Measurements from ENCODE around the gene KCNAB1. TPM values are rescaled to one million over a fixed set of nuclear protein-coding genes. Genes with fewer than 3 reads are reported as not detected.

The KCNAB1 gene
- total RNA-seq, 2 experiments from 2014 or later: not detected

DNA sequence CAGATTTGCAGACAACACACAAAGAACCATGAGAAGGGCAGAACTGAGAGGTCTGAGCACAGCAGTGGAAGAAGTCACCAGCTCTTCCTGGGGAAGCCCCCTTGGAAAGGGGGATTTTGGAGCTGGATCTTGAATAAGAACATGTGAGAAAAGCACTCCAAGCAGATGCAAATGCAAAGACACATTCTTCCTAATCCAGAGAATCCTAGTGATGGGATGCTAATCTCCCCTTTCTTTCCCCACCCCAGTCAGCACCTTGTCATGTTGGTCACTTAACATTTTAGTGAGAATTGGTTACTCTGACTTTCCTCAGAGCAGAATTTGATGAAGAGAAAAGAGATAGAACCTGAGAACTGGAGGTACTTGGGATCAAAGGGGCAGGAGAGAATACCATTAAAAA, 286.0 kb downstream of the KCNAB1 start:
- Mint-ChIP-seq H3K9me3 (no peaks in the 10 kb centered on the region), H3K27me3 (no peaks in the 10 kb centered on the region), H3K36me3 (no peaks in the 10 kb centered on the region), H3K27ac (no peak overlapping the region), H3K4me1 (no peaks in the 10 kb centered on the region), H3K4me3 (no peak overlapping the region)
- DNase-seq: no peak

DNA sequence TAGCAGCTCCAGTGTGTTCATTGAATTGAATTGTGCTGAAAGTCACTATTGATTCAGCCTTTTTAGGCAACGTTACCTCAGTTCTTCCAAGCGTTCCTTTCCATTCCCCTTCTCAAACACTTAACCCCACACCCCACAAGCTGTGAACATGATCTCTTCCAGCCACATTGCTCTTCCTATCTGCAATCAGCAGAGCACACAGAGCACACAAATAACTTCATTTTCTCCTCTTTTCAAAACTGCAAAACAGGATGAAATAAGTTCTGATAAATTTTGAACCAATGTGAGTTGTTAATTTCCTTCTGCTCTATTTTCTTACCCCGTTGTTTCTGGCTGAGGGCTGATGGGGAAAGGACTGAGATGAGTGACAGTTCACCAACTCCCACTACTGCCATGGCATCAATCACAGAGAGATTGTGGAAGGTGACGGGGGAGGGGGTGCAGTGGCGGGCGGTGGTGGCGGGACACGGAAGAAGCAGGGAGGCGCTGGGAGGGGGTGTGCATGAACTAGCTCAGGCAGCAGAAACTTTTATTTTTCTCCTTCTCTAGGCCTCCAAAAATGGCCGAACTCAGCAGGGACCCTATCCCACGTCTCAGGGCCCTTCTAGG, 287.3 kb downstream of the KCNAB1 start:
- no peaks in the 10 kb centered on the region for H3K4me1 Mint-ChIP-seq
- no peaks in the 10 kb centered on the region for H3K36me3 Mint-ChIP-seq
- no peak overlapping the region for H3K27ac Mint-ChIP-seq
- no peaks in the 10 kb centered on the region for H3K9me3 Mint-ChIP-seq
- DNase-seq: no peak
- H3K4me3 Mint-ChIP-seq: no peak overlapping the region
- H3K27me3 Mint-ChIP-seq: no peaks in the 10 kb centered on the region

DNA sequence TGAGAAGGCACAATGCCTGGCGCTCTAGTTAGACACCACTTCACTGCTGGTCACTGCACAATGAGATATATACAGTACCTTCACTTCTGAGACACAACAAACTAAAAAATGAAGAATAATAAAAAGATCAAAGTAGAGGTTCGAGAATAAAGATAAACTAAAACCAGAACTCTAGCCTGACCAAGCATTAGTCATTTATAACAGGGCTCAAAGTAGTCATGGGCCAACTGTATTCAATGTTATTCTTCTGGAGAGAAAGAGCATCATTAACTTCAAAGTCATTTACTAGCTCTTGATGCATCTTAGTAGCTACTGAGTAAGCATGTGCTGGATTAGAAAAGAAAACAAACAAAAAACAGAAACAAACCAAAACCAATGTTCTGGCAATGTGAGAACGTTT, 289.3 kb downstream of the KCNAB1 start:
- Mint-ChIP-seq H3K36me3 (no peaks in the 10 kb centered on the region), H3K9me3 (no peaks in the 10 kb centered on the region), H3K4me3 (no peak overlapping the region), H3K4me1 (no peaks in the 10 kb centered on the region), H3K27me3 (no peaks in the 10 kb centered on the region), H3K27ac (no peak overlapping the region)
- DNase-seq: no peak

DNA sequence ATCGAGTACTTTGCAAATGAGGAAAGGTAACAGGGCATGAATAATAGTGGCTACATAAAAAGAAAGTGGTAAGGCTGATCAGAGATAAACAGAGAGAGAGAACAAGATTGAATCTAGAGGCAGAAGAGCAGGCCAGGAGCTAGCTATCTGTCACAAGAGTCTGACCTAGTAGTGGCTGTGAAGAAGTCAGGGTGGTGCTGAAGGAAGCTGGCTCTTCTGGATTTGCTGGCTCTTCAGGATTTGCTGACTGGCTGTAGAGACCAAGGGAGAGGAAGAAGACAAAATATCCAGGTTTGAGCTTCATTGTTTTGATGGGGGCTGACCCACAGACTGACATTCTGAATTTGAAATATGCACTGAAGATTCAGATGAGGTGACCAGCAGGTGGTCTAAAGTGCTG, 292.2 kb downstream of the KCNAB1 start:
- Mint-ChIP-seq H3K4me3 (no peak overlapping the region), H3K4me1 (no peaks in the 10 kb centered on the region), H3K9me3 (no peaks in the 10 kb centered on the region), H3K36me3 (no peaks in the 10 kb centered on the region), H3K27me3 (no peaks in the 10 kb centered on the region), H3K27ac (no peak overlapping the region)
- no peak for DNase-seq

DNA sequence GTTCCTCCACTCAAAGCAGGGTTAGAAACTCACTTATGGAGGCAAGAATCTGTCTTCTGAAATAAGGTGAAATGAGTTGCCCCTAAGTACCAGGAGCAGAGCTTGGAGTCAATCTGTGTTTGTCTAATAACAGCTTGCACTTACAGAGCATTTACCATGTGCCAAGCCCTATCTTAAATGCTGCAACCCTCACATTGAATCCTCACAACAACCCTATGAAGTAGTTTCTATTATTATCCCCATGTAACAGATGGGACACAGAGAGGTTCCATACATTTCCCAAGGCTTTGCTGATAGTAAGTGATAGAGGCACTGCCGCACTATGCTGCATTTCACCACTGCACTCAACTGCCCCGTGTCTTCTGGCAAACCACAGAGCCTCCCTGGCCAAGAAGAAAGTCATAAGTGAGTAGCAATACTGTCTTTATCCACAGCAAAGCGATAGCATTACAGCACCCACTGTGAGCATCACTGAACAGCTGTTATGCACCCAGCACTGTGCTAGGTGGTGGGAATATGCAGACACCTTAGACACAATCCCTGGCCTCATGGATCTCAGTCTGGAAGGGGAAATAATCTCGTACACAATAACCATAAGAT, 293.0 kb downstream of the KCNAB1 start:
- Mint-ChIP-seq H3K27me3 (no peaks in the 10 kb centered on the region), H3K4me1 (no peaks in the 10 kb centered on the region), H3K36me3 (no peaks in the 10 kb centered on the region), H3K4me3 (no peak overlapping the region), H3K27ac (no peak overlapping the region), H3K9me3 (no peaks in the 10 kb centered on the region)
- no peak for DNase-seq

DNA sequence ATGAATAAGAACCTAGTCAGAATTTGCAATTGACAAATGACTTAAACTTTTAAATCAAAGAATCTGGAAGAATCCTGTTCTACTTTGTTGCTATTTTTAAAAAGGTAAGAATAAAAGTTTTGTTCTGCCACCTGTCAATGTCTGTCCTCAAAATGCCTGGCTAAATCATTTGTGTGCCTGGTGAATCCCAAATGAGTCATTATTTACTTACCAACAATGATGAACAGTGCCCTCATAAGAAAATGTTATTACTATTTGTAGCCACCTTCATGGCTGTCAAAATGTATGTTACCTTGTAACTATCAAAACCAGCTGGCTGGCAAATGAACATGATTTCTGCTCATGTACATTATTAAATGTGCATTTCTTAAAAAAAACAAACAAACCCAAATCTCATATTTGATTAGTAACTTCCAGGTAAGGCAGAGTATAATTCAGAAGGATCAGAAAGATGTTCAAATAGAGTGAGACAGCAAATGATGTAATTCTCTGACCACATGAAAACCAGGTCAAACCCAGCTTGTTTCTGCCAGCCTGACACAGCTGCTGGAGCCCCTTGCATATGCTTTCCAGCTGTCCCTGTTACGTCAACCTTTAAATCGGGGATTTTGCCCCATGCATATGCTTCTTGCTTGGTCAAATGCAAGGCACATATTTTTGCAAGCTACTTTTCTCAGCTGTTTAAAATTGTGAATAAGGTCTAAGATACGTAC, 296.6 kb downstream of the KCNAB1 start:
- DNase-seq: no peak
- Mint-ChIP-seq H3K4me3 (no peak overlapping the region), H3K9me3 (no peaks in the 10 kb centered on the region), H3K27ac (no peak overlapping the region), H3K4me1 (no peaks in the 10 kb centered on the region), H3K36me3 (no peaks in the 10 kb centered on the region), H3K27me3 (peaks cover 3% of the 10 kb centered on the region)

DNA sequence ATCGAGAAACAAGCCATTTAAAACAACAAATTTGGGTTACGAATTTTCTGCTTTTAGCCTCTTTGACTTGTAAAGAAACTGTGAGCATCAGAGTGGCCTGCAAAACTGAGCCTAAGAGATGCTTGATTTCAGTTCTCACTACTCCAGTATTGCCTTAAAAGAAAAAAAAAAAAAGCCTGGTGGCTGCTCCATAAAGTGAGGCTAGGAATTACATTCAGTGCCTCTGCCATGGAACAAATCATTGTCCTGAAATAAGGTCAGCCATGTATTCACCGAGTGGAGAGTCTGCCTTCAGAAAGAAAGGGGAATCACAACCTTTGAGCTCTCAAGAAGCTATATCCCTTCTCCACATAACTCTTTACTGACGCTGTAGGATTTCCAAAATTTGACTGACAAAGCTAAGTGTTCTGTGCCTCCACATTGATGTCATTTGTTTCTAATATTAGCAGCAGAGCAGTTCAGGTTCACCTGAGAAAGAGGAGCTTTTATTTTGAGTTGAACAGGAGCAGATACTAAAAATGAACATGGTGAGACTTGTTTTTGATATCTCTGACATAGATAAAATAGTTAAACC, 297.3 kb downstream of the KCNAB1 start:
- DNase-seq: no peak
- Mint-ChIP-seq H3K27me3 (peaks cover 3% of the 10 kb centered on the region), H3K27ac (no peak overlapping the region), H3K4me3 (no peak overlapping the region), H3K36me3 (no peaks in the 10 kb centered on the region), H3K9me3 (no peaks in the 10 kb centered on the region), H3K4me1 (no peaks in the 10 kb centered on the region)

DNA sequence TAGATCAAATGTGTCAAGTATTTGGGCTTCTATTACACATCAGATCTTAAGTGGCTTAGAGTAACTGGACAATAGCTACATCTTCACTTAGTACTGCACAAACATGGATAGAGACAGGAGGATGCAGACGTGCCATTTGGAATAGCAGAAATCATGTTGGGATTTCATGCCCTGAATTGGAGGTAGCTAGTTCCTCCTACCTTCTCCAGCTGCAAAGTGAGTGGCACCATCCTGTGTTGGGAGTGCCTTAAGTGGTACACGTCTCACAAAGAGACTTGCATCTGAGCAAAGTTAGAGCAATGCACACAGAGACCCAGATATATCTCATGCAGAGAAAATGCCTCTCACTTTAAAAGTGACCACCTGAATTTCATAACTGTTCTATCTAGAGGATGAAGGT, 298.1 kb downstream of the KCNAB1 start:
- Mint-ChIP-seq H3K36me3 (no peaks in the 10 kb centered on the region), H3K27ac (no peak overlapping the region), H3K9me3 (no peaks in the 10 kb centered on the region), H3K4me1 (no peaks in the 10 kb centered on the region), H3K4me3 (no peak overlapping the region), H3K27me3 (peaks cover 3% of the 10 kb centered on the region)
- no peak for DNase-seq

DNA sequence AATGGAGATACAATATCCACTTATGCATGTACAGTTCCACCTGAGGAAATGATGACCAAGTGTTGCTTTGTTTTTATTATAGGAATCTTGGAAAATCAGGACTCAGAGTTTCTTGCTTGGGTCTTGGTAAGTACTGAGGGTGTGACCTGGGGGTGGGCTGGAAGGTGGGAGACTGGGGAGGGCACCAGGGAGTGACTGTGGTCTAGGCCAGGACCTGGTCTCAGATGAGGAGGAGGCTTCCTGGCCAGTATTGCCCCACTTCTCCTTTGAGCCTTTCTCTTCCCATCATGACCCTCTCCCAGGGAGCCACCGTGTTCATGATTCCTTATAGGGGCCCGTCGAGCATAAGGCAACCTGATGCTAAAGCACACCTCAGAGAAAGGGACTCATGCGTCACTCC, 301.2 kb downstream of the KCNAB1 start:
- no peak for DNase-seq
- Mint-ChIP-seq H3K36me3 (no peaks in the 10 kb centered on the region), H3K4me3 (no peak overlapping the region), H3K27ac (no peak overlapping the region), H3K9me3 (no peaks in the 10 kb centered on the region), H3K27me3 (peaks cover 3% of the 10 kb centered on the region), H3K4me1 (no peaks in the 10 kb centered on the region)

DNA sequence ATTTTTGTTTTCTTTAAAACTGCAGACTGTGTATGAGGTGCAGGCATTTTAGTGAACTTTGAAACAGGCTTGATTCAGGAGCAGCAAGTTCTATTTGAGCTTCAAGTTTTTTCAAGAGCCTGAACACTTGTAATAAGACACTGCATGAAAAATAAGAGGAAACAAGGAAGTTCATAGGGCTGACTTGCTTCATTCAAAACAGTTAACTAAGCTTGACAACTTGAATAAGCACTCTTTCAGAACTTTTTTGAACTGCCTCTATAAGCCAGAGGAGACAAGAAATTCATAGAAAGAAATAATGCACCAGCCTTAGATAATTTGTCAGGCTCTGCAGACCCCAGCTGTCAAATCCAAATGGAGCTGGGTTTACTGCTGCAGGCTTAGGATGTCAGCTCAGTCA, 304.4 kb downstream of the KCNAB1 start:
- H3K4me3 Mint-ChIP-seq: no peak overlapping the region
- no peaks in the 10 kb centered on the region for H3K36me3 Mint-ChIP-seq
- no peaks in the 10 kb centered on the region for H3K4me1 Mint-ChIP-seq
- peaks cover under 1% of the 10 kb centered on the region for H3K27me3 Mint-ChIP-seq
- H3K27ac Mint-ChIP-seq: no peak overlapping the region
- DNase-seq: no peak
- no peaks in the 10 kb centered on the region for H3K9me3 Mint-ChIP-seq

DNA sequence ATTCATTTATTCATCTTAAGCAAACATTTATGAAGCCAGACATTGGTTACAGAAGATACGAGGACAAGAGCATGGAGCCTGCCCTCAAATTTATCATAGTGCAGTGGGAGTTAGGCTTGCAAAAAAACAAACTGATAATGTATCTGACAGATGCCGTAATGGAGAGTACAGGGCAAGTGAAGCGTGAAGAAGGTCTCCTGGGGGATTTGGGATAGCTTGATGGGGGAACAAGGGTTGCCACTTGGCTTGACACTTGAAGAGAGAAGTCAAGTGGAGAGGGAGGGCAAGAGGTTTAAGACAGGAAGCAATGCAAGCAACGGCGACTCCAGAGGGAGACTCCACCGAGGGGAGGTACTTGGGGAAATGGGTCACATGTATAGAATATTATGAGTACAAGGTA, 305.3 kb downstream of the KCNAB1 start:
- Mint-ChIP-seq H3K4me3 (no peak overlapping the region), H3K4me1 (no peaks in the 10 kb centered on the region), H3K9me3 (no peaks in the 10 kb centered on the region), H3K27ac (no peak overlapping the region), H3K27me3 (no peaks in the 10 kb centered on the region), H3K36me3 (no peaks in the 10 kb centered on the region)
- no peak for DNase-seq

DNA sequence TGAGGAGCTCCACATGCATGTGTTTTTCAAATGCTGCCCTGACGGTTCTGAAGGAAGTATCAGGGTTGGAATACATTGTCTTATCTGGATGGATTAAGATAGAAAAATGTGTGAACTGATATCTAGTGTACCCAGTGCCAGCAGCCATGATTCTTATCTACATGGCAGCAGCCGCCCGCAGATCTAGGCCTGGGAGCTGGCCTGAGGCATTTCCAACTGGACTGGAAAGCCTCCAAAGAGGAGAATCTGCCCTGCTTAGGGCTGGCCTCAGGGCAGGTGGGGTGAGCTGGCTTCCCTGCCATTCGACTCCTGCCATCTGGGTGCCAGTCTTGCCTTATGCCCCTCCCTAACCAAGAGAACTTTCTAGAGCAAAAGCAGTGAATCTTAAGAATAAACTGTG, 308.7 kb downstream of the KCNAB1 start:
- Mint-ChIP-seq H3K4me3 (no peak overlapping the region), H3K27ac (no peak overlapping the region), H3K9me3 (no peaks in the 10 kb centered on the region), H3K4me1 (no peaks in the 10 kb centered on the region), H3K36me3 (no peaks in the 10 kb centered on the region), H3K27me3 (no peaks in the 10 kb centered on the region)
- no peak for DNase-seq

DNA sequence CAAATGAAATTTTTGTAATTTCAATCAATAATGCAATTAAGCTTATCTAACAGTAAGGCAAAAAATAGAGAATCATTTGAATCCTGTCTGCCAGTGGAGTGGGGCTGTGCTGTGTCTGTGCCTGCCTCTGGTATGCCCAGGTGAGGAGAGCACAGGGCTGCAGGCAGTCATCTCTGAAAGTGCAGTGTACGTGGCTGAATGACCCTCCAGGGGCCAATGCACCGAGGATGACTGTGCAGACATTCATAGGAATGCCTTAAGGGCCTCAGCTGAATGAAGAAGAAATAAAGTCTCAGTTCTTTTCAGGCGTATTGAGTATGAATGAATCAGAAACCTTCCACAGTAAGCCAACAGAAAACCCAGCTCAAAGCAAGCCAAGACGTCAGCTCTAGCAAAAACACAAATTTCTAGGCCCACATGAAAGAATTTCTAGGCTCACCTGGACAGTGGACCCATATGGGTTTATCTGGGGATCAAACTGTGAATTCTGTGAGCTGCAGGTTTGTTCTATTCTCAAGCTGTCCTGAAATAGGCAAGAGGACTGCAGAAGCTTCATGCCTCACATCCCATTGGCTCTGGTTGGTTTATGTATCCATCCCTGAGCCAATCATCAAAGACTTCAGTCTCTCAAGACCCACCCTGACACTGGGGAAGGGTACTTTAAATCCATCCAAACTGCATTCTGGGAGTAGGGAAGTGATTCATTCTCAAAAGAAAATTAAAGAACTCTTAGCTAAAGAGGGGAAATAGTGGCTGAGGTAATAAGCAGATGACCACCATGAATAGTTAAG, 311.2 kb downstream of the KCNAB1 start:
- Mint-ChIP-seq H3K9me3 (no peaks in the 10 kb centered on the region), H3K27me3 (no peaks in the 10 kb centered on the region), H3K36me3 (no peaks in the 10 kb centered on the region), H3K27ac (no peak overlapping the region), H3K4me1 (no peaks in the 10 kb centered on the region), H3K4me3 (no peak overlapping the region)
- no peak for DNase-seq

DNA sequence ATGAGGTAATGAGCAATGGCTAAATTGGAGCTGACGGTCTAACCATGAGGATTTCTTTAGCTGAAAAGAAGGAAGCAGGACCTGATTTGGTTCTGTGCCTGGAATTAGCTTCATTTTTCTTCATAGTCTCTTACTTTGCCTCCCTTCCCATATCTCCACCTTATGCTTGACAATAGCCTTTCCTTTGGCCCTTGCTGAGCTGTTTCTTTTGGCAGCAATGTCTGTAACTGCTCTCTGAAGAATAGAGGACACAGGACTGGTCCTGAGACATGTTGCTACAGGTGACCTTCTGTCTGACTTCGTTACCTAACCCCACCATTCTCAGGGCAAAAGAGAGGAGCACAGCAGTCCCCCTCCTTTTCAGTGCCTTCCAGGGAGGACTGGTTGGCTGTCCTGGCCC, 312.2 kb downstream of the KCNAB1 start:
- no peak overlapping the region for H3K27ac Mint-ChIP-seq
- H3K36me3 Mint-ChIP-seq: no peaks in the 10 kb centered on the region
- DNase-seq: no peak
- H3K27me3 Mint-ChIP-seq: no peaks in the 10 kb centered on the region
- H3K9me3 Mint-ChIP-seq: no peaks in the 10 kb centered on the region
- no peak overlapping the region for H3K4me3 Mint-ChIP-seq
- no peaks in the 10 kb centered on the region for H3K4me1 Mint-ChIP-seq

DNA sequence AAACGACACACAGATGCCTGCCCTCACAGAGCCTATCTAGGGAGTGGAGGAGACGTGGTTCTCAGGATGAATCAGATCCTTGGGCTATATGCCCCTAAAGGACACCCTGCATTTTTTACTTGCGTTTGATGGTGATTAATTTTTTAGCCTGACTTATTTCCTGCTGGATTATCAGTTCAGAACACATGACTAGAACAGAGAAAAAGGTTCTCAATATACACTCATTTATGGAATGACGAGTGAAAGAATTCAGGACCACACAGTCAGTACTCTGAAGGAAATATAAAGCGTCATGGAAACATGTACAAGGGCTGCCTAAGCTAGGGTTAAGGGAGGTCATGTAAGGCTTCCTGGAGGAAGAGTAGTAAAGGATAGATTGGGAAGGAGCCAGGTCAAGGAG, 312.8 kb downstream of the KCNAB1 start:
- Mint-ChIP-seq H3K4me3 (no peak overlapping the region), H3K27me3 (no peaks in the 10 kb centered on the region), H3K27ac (no peak overlapping the region), H3K36me3 (no peaks in the 10 kb centered on the region), H3K9me3 (no peaks in the 10 kb centered on the region), H3K4me1 (no peaks in the 10 kb centered on the region)
- no peak for DNase-seq
